WTC11 (cell line): ENCODE results near the gene OSGEPL1. TPM values are rescaled to one million over a fixed set of nuclear protein-coding genes. Genes with fewer than 3 reads are reported as not detected.

Experiments used
- CREM ChIP-seq: sonication (generic); formaldehyde crosslinking; IDR thresholded peaks from 2 replicates; pipeline ENCODE4 v1.8.1; 2022; ENCODE audit warnings: mild to moderate bottlenecking, missing genetic modification reagents, moderate library complexity
- EMX1 ChIP-seq: fragments of 250-450 bp; sonication (Bioruptor Pico); IDR thresholded peaks from 2 replicates; pipeline ENCODE4 v1.8.0; 2021; ENCODE audit warnings: mild to moderate bottlenecking
- FOXP1 ChIP-seq: sonication (generic); formaldehyde crosslinking; IDR thresholded peaks from 2 replicates; pipeline ENCODE4 v1.8.0; 2022; ENCODE audit warnings: missing genetic modification reagents, mild to moderate bottlenecking, moderate library complexity, borderline replicate concordance
- GTF2I ChIP-seq: fragments of 250-450 bp; sonication (Bioruptor Pico); conservative IDR thresholded peaks from 2 replicates; pipeline ENCODE4 v1.4.0; 2021; ENCODE audit warnings: mild to moderate bottlenecking
- HMGA2 ChIP-seq: fragments of 250-450 bp; sonication (Bioruptor Pico); IDR thresholded peaks from 2 replicates; pipeline ENCODE4 v1.4.0; 2021; ENCODE audit warnings: mild to moderate bottlenecking, moderate library complexity
- IRF2 ChIP-seq: sonication (generic); formaldehyde crosslinking; IDR thresholded peaks from 2 replicates; pipeline ENCODE4 v1.8.0; 2022; ENCODE audit warnings: low read depth, missing genetic modification reagents, borderline replicate concordance
- JAZF1 ChIP-seq: fragments of 250-450 bp; sonication (Bioruptor Pico); IDR thresholded peaks from 2 replicates; pipeline ENCODE4 v1.9.0; 2021; ENCODE audit warnings: moderate library complexity, mild to moderate bottlenecking, inconsistent platforms
- KAT7 ChIP-seq: sonication (generic); formaldehyde crosslinking; IDR thresholded peaks from 2 replicates; pipeline ENCODE4 v1.8.1; 2023; ENCODE audit warnings: missing genetic modification reagents, mild to moderate bottlenecking, borderline replicate concordance
- NFE2L1 ChIP-seq: sonication (generic); formaldehyde crosslinking; IDR thresholded peaks from 2 replicates; pipeline ENCODE4 v1.8.1; 2023; ENCODE audit warnings: missing genetic modification reagents
- RELA ChIP-seq: sonication (generic); formaldehyde crosslinking; IDR thresholded peaks from 2 replicates; pipeline ENCODE4 v1.8.1; 2022; ENCODE audit warnings: missing genetic modification reagents, mild to moderate bottlenecking, borderline replicate concordance
- RORB ChIP-seq: fragments of 250-450 bp; sonication (Bioruptor Pico); IDR thresholded peaks from 2 replicates; pipeline ENCODE4 v1.9.0; 2021; ENCODE audit warnings: mild to moderate bottlenecking
- TEAD4 ChIP-seq: sonication (generic); formaldehyde crosslinking; IDR thresholded peaks from 2 replicates; pipeline ENCODE4 v1.8.0; 2022; ENCODE audit warnings: mild to moderate bottlenecking, missing genetic modification reagents
- ZNF121 ChIP-seq: sonication (generic); formaldehyde crosslinking; IDR thresholded peaks from 2 replicates; pipeline ENCODE4 v1.8.0; 2023; ENCODE audit warnings: missing genetic modification reagents
- ZNF232 ChIP-seq: sonication (generic); formaldehyde crosslinking; IDR thresholded peaks from 2 replicates; pipeline ENCODE4 v1.8.0; 2022; ENCODE audit warnings: mild to moderate bottlenecking, missing genetic modification reagents
- ZNF396 ChIP-seq: fragments of 250-450 bp; sonication (Bioruptor Pico); IDR thresholded peaks from 2 replicates; pipeline ENCODE4 v1.8.0; 2021; ENCODE audit warnings: mild to moderate bottlenecking, moderate library complexity, borderline replicate concordance
- total RNA-seq: library from RNA; stranded (reverse); gene quantifications from 3 replicates; pipeline ENCODE4 v1.2.3, GENCODE V29; 2021
- TF ChIP-seq, protein P1 (sequence below): fragments of 250-450 bp; sonication (Bioruptor Pico); IDR thresholded peaks from 2 replicates; pipeline ENCODE4 v2.1.2; 2022; ENCODE audit warnings: mild to moderate bottlenecking, moderate library complexity
- TF ChIP-seq, protein P2 (sequence below): fragments of 250-450 bp; sonication (Bioruptor Pico); IDR thresholded peaks from 2 replicates; pipeline ENCODE4 v1.8.0; 2021; ENCODE audit warnings: mild to moderate bottlenecking
- TF ChIP-seq, protein P3 (sequence below): sonication (generic); formaldehyde crosslinking; IDR thresholded peaks from 2 replicates; pipeline ENCODE4 v1.8.0; 2023; ENCODE audit warnings: mild to moderate bottlenecking, missing genetic modification reagents
- TF ChIP-seq, protein P4 (sequence below): sonication (generic); formaldehyde crosslinking; IDR thresholded peaks from 2 replicates; pipeline ENCODE4 v1.8.1; 2023; ENCODE audit warnings: mild to moderate bottlenecking, moderate library complexity, missing genetic modification reagents
- TF ChIP-seq, protein P5 (sequence below): sonication (generic); formaldehyde crosslinking; IDR thresholded peaks from 2 replicates; pipeline ENCODE4 v1.8.0; 2022; ENCODE audit warnings: mild to moderate bottlenecking, missing genetic modification reagents
- TF ChIP-seq, protein P6 (sequence below): sonication (generic); formaldehyde crosslinking; IDR thresholded peaks from 2 replicates; pipeline ENCODE4 v1.8.0; 2023; ENCODE audit warnings: missing genetic modification reagents, mild to moderate bottlenecking, borderline replicate concordance
- TF ChIP-seq, protein P7 (sequence below): sonication (generic); formaldehyde crosslinking; IDR thresholded peaks from 2 replicates; pipeline ENCODE4 v1.8.0; 2022; ENCODE audit warnings: mild to moderate bottlenecking, missing genetic modification reagents

OSGEPL1 gene
- total RNA-seq, 1 experiment from 2014 or later, result 15.2 TPM

DNA sequence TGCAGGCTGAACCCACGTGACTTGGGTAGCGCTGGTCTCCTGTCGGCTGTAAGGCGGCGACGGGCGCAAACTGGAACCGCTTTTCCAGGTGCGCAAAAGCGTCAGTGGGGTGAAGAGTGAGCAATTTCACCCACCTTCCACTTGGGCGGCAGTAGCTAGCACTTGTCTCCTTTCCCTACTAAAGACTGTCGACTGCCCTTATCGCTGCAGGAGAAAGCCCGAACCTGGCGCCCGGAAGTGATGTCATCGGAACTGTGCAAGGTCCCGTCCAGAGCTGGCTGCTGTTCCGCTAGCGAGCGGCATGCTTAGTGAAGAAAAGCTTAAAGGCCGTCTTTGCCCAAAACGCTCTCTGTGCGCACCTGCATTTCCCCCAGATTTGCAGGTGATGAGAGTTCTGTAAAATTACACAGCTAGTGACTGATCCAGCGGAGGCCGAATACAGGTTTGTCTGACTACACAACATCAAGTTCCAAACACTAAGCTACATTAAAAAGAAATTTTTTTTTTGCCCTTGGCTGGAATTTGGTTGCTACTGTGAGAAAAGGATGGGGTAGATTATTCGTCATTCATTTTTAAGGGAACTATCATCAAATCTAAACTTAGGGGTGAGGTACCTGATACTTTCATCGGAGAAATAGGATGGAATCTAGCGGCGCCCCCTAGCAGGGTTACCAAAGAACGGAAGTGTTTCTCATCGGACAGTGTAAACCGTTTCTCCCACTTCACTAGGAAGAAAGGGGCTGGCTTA lies at the start of gene OSGEPL1 (continued):
- TF ChIP-seq EMX1 (CRISPR knock-in tag), result no peak
- TF ChIP-seq HMGA2 (CRISPR knock-in tag), result no peak
- TF ChIP-seq, protein P1, sequence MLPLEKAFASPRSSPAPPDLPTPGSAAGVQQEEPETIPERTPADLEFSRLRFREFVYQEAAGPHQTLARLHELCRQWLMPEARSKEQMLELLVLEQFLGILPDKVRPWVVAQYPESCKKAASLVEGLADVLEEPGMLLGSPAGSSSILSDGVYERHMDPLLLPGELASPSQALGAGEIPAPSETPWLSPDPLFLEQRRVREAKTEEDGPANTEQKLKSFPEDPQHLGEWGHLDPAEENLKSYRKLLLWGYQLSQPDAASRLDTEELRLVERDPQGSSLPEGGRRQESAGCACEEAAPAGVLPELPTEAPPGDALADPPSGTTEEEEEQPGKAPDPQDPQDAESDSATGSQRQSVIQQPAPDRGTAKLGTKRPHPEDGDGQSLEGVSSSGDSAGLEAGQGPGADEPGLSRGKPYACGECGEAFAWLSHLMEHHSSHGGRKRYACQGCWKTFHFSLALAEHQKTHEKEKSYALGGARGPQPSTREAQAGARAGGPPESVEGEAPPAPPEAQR (CRISPR knock-in tag), result no peak
- TF ChIP-seq, protein P2, sequence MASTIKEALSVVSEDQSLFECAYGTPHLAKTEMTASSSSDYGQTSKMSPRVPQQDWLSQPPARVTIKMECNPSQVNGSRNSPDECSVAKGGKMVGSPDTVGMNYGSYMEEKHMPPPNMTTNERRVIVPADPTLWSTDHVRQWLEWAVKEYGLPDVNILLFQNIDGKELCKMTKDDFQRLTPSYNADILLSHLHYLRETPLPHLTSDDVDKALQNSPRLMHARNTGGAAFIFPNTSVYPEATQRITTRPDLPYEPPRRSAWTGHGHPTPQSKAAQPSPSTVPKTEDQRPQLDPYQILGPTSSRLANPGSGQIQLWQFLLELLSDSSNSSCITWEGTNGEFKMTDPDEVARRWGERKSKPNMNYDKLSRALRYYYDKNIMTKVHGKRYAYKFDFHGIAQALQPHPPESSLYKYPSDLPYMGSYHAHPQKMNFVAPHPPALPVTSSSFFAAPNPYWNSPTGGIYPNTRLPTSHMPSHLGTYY (CRISPR knock-in tag), result no peak
- TF ChIP-seq, protein P3, sequence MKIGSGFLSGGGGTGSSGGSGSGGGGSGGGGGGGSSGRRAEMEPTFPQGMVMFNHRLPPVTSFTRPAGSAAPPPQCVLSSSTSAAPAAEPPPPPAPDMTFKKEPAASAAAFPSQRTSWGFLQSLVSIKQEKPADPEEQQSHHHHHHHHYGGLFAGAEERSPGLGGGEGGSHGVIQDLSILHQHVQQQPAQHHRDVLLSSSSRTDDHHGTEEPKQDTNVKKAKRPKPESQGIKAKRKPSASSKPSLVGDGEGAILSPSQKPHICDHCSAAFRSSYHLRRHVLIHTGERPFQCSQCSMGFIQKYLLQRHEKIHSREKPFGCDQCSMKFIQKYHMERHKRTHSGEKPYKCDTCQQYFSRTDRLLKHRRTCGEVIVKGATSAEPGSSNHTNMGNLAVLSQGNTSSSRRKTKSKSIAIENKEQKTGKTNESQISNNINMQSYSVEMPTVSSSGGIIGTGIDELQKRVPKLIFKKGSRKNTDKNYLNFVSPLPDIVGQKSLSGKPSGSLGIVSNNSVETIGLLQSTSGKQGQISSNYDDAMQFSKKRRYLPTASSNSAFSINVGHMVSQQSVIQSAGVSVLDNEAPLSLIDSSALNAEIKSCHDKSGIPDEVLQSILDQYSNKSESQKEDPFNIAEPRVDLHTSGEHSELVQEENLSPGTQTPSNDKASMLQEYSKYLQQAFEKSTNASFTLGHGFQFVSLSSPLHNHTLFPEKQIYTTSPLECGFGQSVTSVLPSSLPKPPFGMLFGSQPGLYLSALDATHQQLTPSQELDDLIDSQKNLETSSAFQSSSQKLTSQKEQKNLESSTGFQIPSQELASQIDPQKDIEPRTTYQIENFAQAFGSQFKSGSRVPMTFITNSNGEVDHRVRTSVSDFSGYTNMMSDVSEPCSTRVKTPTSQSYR (CRISPR knock-in tag), result peak; percentile 50; the same call in 1 of the 2 replicates
- TF ChIP-seq CREM (CRISPR knock-in tag), result peak; percentile 93
- TF ChIP-seq, protein P4, sequence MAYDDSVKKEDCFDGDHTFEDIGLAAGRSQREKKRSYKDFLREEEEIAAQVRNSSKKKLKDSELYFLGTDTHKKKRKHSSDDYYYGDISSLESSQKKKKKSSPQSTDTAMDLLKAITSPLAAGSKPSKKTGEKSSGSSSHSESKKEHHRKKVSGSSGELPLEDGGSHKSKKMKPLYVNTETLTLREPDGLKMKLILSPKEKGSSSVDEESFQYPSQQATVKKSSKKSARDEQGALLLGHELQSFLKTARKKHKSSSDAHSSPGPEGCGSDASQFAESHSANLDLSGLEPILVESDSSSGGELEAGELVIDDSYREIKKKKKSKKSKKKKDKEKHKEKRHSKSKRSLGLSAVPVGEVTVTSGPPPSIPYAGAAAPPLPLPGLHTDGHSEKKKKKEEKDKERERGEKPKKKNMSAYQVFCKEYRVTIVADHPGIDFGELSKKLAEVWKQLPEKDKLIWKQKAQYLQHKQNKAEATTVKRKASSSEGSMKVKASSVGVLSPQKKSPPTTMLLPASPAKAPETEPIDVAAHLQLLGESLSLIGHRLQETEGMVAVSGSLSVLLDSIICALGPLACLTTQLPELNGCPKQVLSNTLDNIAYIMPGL (CRISPR knock-in tag), result peak; percentile 8; the same call in 1 of the 2 replicates
- no peak for TF ChIP-seq ZNF396 (CRISPR knock-in tag)
- TF ChIP-seq IRF2 (CRISPR knock-in tag), result no peak
- 0 out of 2 replicates have a peak, but pooled peaks have one; percentile 41 for TF ChIP-seq KAT7
- TF ChIP-seq FOXP1 (CRISPR knock-in tag), result peak; percentile 25; the same call in 1 of the 2 replicates
- no peak for TF ChIP-seq ZNF121 (CRISPR knock-in tag)
- no peak for TF ChIP-seq RELA (CRISPR knock-in tag)
- TF ChIP-seq, protein P5, sequence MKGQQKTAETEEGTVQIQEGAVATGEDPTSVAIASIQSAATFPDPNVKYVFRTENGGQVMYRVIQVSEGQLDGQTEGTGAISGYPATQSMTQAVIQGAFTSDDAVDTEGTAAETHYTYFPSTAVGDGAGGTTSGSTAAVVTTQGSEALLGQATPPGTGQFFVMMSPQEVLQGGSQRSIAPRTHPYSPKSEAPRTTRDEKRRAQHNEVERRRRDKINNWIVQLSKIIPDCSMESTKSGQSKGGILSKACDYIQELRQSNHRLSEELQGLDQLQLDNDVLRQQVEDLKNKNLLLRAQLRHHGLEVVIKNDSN (CRISPR knock-in tag), result peak; percentile 91
- no peak for TF ChIP-seq GTF2I (CRISPR knock-in tag)
- TF ChIP-seq, protein P6, sequence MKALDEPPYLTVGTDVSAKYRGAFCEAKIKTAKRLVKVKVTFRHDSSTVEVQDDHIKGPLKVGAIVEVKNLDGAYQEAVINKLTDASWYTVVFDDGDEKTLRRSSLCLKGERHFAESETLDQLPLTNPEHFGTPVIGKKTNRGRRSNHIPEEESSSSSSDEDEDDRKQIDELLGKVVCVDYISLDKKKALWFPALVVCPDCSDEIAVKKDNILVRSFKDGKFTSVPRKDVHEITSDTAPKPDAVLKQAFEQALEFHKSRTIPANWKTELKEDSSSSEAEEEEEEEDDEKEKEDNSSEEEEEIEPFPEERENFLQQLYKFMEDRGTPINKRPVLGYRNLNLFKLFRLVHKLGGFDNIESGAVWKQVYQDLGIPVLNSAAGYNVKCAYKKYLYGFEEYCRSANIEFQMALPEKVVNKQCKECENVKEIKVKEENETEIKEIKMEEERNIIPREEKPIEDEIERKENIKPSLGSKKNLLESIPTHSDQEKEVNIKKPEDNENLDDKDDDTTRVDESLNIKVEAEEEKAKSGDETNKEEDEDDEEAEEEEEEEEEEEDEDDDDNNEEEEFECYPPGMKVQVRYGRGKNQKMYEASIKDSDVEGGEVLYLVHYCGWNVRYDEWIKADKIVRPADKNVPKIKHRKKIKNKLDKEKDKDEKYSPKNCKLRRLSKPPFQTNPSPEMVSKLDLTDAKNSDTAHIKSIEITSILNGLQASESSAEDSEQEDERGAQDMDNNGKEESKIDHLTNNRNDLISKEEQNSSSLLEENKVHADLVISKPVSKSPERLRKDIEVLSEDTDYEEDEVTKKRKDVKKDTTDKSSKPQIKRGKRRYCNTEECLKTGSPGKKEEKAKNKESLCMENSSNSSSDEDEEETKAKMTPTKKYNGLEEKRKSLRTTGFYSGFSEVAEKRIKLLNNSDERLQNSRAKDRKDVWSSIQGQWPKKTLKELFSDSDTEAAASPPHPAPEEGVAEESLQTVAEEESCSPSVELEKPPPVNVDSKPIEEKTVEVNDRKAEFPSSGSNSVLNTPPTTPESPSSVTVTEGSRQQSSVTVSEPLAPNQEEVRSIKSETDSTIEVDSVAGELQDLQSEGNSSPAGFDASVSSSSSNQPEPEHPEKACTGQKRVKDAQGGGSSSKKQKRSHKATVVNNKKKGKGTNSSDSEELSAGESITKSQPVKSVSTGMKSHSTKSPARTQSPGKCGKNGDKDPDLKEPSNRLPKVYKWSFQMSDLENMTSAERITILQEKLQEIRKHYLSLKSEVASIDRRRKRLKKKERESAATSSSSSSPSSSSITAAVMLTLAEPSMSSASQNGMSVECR (CRISPR knock-in tag), result 0 out of 2 replicates have a peak, but pooled peaks have one; percentile 29
- no peak for TF ChIP-seq ZNF232 (CRISPR knock-in tag)
- no peak for TF ChIP-seq TEAD4 (CRISPR knock-in tag)
- TF ChIP-seq, protein P7, sequence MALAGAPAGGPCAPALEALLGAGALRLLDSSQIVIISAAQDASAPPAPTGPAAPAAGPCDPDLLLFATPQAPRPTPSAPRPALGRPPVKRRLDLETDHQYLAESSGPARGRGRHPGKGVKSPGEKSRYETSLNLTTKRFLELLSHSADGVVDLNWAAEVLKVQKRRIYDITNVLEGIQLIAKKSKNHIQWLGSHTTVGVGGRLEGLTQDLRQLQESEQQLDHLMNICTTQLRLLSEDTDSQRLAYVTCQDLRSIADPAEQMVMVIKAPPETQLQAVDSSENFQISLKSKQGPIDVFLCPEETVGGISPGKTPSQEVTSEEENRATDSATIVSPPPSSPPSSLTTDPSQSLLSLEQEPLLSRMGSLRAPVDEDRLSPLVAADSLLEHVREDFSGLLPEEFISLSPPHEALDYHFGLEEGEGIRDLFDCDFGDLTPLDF (CRISPR knock-in tag), result 0 out of 2 replicates have a peak, but pooled peaks have one; percentile 53
- TF ChIP-seq NFE2L1 (CRISPR knock-in tag), result 0 out of 2 replicates have a peak, but pooled peaks have one; percentile 25
- TF ChIP-seq RORB (CRISPR knock-in tag), result no peak
- TF ChIP-seq JAZF1 (CRISPR knock-in tag), result no peak
